Thyroid gland (tissue), 4 donors: ENCODE data around the gene TPSB2. TPM values are rescaled to one million over a fixed set of nuclear protein-coding genes. Genes with fewer than 3 reads are reported as not detected.
"Not testable (repeated sequence)": the region's sequence is repeated elsewhere in the genome, so short reads cannot be mapped to it uniquely, and the experiment has no call there.

Experiments
- DNase-seq, 2 donors: peaks; one replicate each; pipeline ENCODE4 v3.0.0-alpha.2; 2019
- H3K27ac ChIP-seq, 3 donors: fragments of 200-600 bp; sonication (generic); 1 replicate in 2 of 3; 2 replicates in 1 of 3; pipeline ENCODE4 v1.5.1; 2016 to 2019; ENCODE audit warnings: mild to moderate bottlenecking in 1 of 3, moderate library complexity in 1 of 3
- H3K27me3 ChIP-seq: fragments of 200-600 bp; sonication (generic); one replicate; pipeline ENCODE4 v1.5.1; 2019
- H3K36me3 ChIP-seq, 2 donors: fragments of 200-600 bp; sonication (generic); one replicate each; pipeline ENCODE4 v1.5.1; 2016 to 2019
- H3K4me1 ChIP-seq, 2 donors: fragments of 200-600 bp; sonication (generic); one replicate each; pipeline ENCODE4 v1.5.1; 2017 to 2019
- H3K4me3 ChIP-seq, 3 donors: fragments of 200-600 bp; sonication (generic); replicated peaks in 1 of 3; 1 replicate in 2 of 3; 2 replicates in 1 of 3; pipeline ENCODE4 v1.5.1; 2016; ENCODE audit warnings: mild to moderate bottlenecking in 1 of 3
- H3K9me3 ChIP-seq: fragments of 200-600 bp; sonication (generic); one replicate; pipeline ENCODE4 v1.5.1; 2017
- POLR2A ChIP-seq, 2 donors: fragments of 450-650 bp; IDR thresholded peaks; one replicate each; pipeline ENCODE4 v1.6.1; 2017; ENCODE audit warnings: antibody characterized with exemption in 2 of 2, mild to moderate bottlenecking in 2 of 2, moderate library complexity in 1 of 2
- whole genome bisulfite sequencing, 2 donors: methylation state at CpG; one replicate each; pipeline ENCODE4 v1.1.5; 2017; 5-methylcytosine and 5-hydroxymethylcytosine counted together
- intact Hi-C: fragments of 100-400 bp; cut with DNase I; formaldehyde crosslinking; loops from one replicate; pipeline ENCODE4 v1.15.1; 2023
- total RNA-seq, 4 donors: library from RNA; depleted of rRNA; stranded (reverse); fragments of >200 nt; gene quantifications; one replicate each; pipeline ENCODE4 v1.2.3, GENCODE V29; 2016
- TF ChIP-seq, protein P1 (sequence below), 6 experiments: fragments of 200-600 bp in 3 of 6; fragments of 450-650 bp in 3 of 6; sonication (generic) in 3 of 6; IDR thresholded peaks; one replicate each; pipeline ENCODE4 v1.5.1; 2016 to 2019; ENCODE audit warnings: antibody characterized with exemption in 6 of 6, mild to moderate bottlenecking in 2 of 6, inconsistent platforms in 1 of 6, moderate library complexity in 1 of 6

The TPSB2 gene
- 10 to 100 TPM in 2 of 4 donors, 1 to 10 TPM in 1, not detected in 1; 1.1 to 16.6 (median 11.9) TPM for total RNA-seq

- DNase-seq, H3K9me3 ChIP-seq, H3K27me3 ChIP-seq, H3K36me3 ChIP-seq, H3K4me3 ChIP-seq, intact Hi-C loops, H3K4me1 ChIP-seq, H3K27ac ChIP-seq: not testable (repeated sequence)
- no CpG with 5 or more reads among the region's 11 CpGs for WGBS, 2 donors
Measured at GRCh38 chr16:1230084-1230470, at the start of gene TPSB2. TPSB2 (minus strand) TSS chr16:1230184; CDS start chr16:1229951, 233 bp downstream.

- Histone ChIP-seq H3K27me3 (no peaks in the 10 kb centered on the region), H3K4me1 (no peaks in the 10 kb centered on the region), H3K4me3 (no peak overlapping the region), H3K27ac (no peak overlapping the region), H3K9me3 (no peaks in the 10 kb centered on the region), H3K36me3 (no peaks in the 10 kb centered on the region)
- 64 to 82% methylated on average over 11 to 29 of the region's 30 CpGs for WGBS, 2 donors
- DNase-seq, result no peak
- TF ChIP-seq, protein P1, sequence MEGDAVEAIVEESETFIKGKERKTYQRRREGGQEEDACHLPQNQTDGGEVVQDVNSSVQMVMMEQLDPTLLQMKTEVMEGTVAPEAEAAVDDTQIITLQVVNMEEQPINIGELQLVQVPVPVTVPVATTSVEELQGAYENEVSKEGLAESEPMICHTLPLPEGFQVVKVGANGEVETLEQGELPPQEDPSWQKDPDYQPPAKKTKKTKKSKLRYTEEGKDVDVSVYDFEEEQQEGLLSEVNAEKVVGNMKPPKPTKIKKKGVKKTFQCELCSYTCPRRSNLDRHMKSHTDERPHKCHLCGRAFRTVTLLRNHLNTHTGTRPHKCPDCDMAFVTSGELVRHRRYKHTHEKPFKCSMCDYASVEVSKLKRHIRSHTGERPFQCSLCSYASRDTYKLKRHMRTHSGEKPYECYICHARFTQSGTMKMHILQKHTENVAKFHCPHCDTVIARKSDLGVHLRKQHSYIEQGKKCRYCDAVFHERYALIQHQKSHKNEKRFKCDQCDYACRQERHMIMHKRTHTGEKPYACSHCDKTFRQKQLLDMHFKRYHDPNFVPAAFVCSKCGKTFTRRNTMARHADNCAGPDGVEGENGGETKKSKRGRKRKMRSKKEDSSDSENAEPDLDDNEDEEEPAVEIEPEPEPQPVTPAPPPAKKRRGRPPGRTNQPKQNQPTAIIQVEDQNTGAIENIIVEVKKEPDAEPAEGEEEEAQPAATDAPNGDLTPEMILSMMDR (IDR thresholded peaks at IDR 0.05), result no peak
- no peak for TF ChIP-seq POLR2A (IDR thresholded peaks at IDR 0.05)
- intact Hi-C loops, result no loop called here
Measured at GRCh38 chr16:1279081-1279944, 49.3 kb upstream of the TPSB2 start.

DNA sequence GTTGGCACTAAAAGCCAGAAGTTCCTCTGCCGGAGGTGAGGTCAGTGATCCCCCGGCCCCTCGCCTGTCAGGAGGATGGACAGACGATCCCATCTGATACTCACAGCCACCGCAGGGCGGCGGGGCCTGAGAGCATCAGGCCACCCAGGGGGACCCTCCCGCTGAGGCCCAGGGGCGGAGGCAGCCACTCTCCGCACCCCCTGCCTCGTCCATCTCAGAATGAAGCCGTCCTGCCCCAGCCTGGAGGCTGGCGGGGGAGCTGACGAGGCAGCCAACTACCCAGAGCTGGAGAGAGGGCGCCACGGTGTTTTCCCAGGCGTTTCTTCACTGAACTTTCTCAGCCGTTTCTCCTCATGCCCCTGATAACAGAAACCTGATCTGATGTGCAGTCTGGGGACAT, 48.5 kb upstream of the TPSB2 start:
- no peak overlapping the region for H3K4me3 ChIP-seq
- H3K27me3 ChIP-seq, result no peaks in the 10 kb centered on the region
- no peak overlapping the region for H3K27ac ChIP-seq
- intact Hi-C loops, result no loop called here
- H3K4me1 ChIP-seq, result no peaks in the 10 kb centered on the region
- WGBS, 2 donors, result 20% methylated on average over 2 to 3 of the region's 18 CpGs
- no peaks in the 10 kb centered on the region for H3K9me3 ChIP-seq
- DNase-seq, result no peak
- TF ChIP-seq POLR2A (IDR thresholded peaks at IDR 0.05), result no peak
- TF ChIP-seq, protein P1 (IDR thresholded peaks at IDR 0.05), result no peak
- H3K36me3 ChIP-seq, result no peaks in the 10 kb centered on the region

GRCh38 chr16:1277617-1278282, 47.8 kb upstream of the TPSB2 start:
- H3K27me3 ChIP-seq, result no peaks in the 10 kb centered on the region
- WGBS, 2 donors, result 63 to 65% methylated on average over 17 to 21 of the region's 21 CpGs

DNA sequence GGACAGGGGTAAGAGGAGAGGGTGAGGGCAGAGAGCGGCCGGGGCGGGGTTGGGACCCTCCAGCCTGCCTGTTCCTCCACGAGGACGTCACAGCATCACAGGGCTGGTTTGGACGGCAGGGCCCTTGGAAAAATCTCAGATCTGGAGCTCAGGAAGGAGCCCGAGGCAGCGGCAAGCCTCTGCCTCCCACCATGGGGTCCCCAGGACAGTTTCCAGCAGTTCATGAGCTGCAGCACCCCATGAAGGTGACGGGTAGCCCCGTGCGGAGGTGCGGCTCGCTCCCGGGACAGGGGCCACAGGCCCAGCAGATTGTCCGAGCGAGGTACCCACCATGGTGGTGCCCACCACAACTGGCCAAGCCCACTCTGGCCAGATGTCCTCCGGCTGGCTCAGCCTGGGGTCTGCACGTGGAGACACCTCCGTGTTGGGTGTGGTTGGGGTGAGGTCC, 47.2 kb upstream of the TPSB2 start:
- Histone ChIP-seq H3K27me3 (no peaks in the 10 kb centered on the region), H3K9me3 (no peaks in the 10 kb centered on the region), H3K4me1 (no peaks in the 10 kb centered on the region), H3K36me3 (no peaks in the 10 kb centered on the region), H3K4me3 (no peak overlapping the region), H3K27ac (no peak overlapping the region)
- TF ChIP-seq POLR2A (IDR thresholded peaks at IDR 0.05), result no peak
- TF ChIP-seq, protein P1 (IDR thresholded peaks at IDR 0.05), result no peak
- 54 to 56% methylated on average over 4 to 9 of the region's 19 CpGs for WGBS, 2 donors
- intact Hi-C loops, result no loop called here
- no peak for DNase-seq

More at GRCh38 chr16:1277617-1278282, 47.8 kb upstream of the TPSB2 start:
- Histone ChIP-seq H3K4me1 (no peaks in the 10 kb centered on the region), H3K36me3 (no peaks in the 10 kb centered on the region), H3K27ac (no peak overlapping the region), H3K9me3 (no peaks in the 10 kb centered on the region), H3K4me3 (no peak overlapping the region)
- TF ChIP-seq, protein P1 (IDR thresholded peaks at IDR 0.05), result no peak
- no peak for TF ChIP-seq POLR2A (IDR thresholded peaks at IDR 0.05)
- DNase-seq, result no peak
- intact Hi-C loops, result no loop called here
